ENCODE results near the gene CLOCK. TPM values are rescaled to one million over a fixed set of nuclear protein-coding genes. Genes with fewer than 3 reads are reported as not detected.

CLOCK gene
- total and polyA plus RNA-seq, 9 of the 15 experiments (the other 6 are each of a cell fraction or from before 2014, with no cell fraction given), result 3.7 to 14.4 (median 9.4) TPM

DNA sequence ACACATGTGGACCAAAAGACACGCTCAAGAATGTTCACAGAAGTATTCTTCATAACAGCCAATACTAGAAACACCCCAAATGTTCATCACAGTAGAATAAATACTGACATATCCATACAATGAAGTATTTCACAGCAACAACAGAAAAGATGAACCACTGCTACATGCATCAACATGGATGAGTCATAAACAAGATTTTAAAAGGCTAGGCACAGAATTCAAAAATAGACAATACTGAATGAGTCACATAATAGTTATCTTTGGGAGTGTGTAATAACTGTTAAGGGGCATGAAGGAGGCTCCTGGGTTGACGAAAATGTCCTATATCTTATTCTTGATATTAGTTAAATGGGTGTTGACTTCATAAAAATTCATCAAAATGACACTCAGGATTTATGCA, 43.5 kb downstream of the CLOCK start:
- DNase-seq (ENCODE audit: extremely low read depth in 1 of 4, low spot score in 3 of 4) (peak; percentile 13 to 21 (median 17)), FAIRE-seq (no peak), ATAC-seq (no peak)
- Histone ChIP-seq H3K36me3 (ENCODE audit: control insufficient read depth, insufficient read depth, low read length) (peaks cover 15% of the 10 kb centered on the region), H3K27ac (ENCODE audit: extremely low read depth, low read depth, low read length) (peak overlapping the region; percentile 54; the same call in 1 of the 3 replicates), H2AFZ (ENCODE audit: low read depth, low read length) (no peak overlapping the region), H3K4me3 (no peak overlapping the region), H3K27me3 (ENCODE audit: control insufficient read depth in 2 of 2, insufficient read depth in 2 of 2, low read length in 2 of 2) (no peaks in the 10 kb centered on the region), H3K9ac (ENCODE audit: insufficient read depth in 1 of 2, low read depth in 2 of 2, low read length in 2 of 2) (no peak overlapping the region), H4K20me1 (replicated peaks; ENCODE audit: control insufficient read depth, insufficient read depth, low read length) (no peaks in the 10 kb centered on the region), H3K9me3 (replicated peaks; ENCODE audit: control insufficient read depth, insufficient read depth, low read depth, low read length) (no peaks in the 10 kb centered on the region), H3K4me2 (ENCODE audit: insufficient read depth, low read length) (no peak overlapping the region), H3K9me1 (ENCODE audit: control insufficient read depth, insufficient read depth, low read length) (no peaks in the 10 kb centered on the region), H3K79me2 (ENCODE audit: control insufficient read depth, insufficient read depth, low read length) (peaks cover 43% of the 10 kb centered on the region), H3K4me1 (replicated peaks in 1 of 2; ENCODE audit: control insufficient read depth in 2 of 2, insufficient read depth in 2 of 2, low read length in 2 of 2) (peaks cover 4 to 18% of the 10 kb centered on the region in 2 experiments; a peak in 3 of 5 replicates)
- in situ Hi-C loops (cut with MboI) (no loop called here), intact Hi-C loops (cut with micrococcal nuclease) (no loop called here)
- POLR2A ChIA-PET, result no interaction called here
- BruUV-seq (replicated peaks), result no TSS peak
- 59% methylated on average over 2 of the region's 2 CpGs for WGBS (ENCODE audit: insufficient coverage, low coverage, missing lambda C conversion rate)
- CTCF ChIA-PET (ENCODE audit: low intra/inter-chr PET ratio), result no interaction called here
- TF ChIP-seq, protein P1, sequence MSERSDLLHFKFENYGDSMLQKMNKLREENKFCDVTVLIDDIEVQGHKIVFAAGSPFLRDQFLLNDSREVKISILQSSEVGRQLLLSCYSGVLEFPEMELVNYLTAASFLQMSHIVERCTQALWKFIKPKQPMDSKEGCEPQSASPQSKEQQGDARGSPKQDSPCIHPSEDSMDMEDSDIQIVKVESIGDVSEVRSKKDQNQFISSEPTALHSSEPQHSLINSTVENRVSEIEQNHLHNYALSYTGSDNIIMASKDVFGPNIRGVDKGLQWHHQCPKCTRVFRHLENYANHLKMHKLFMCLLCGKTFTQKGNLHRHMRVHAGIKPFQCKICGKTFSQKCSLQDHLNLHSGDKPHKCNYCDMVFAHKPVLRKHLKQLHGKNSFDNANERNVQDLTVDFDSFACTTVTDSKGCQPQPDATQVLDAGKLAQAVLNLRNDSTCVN (CRISPR knock-in tag; IDR thresholded peaks at IDR 0.05), result no peak
- TF ChIP-seq FOXM1 (IDR thresholded peaks at IDR 0.05; ENCODE audit: low read depth), result peak; percentile 89
- no peak for TF ChIP-seq FOXM1 (CRISPR knock-in tag; IDR thresholded peaks at IDR 0.05; ENCODE audit: low read depth)
- TF ChIP-seq E2F3 (CRISPR knock-in tag; IDR thresholded peaks at IDR 0.05), result no peak
- TF ChIP-seq, protein P2, sequence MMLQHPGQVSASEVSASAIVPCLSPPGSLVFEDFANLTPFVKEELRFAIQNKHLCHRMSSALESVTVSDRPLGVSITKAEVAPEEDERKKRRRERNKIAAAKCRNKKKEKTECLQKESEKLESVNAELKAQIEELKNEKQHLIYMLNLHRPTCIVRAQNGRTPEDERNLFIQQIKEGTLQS (IDR thresholded peaks at IDR 0.05), result peak; percentile 92
- TF ChIP-seq, protein P2 (CRISPR knock-in tag; conservative IDR thresholded peaks at IDR 0.05), result no peak; the same call in 1 of the 2 replicates
- TF ChIP-seq NCOA2 (IDR thresholded peaks at IDR 0.05; ENCODE audit: partially characterized antibody in 2 of 2), result peak in 1 of 2 experiments; percentile 28
- TF ChIP-seq MEF2A (IDR thresholded peaks at IDR 0.05; ENCODE audit: control insufficient read depth, low read depth, low read length), result peak; percentile 72; the same call in 1 of the 2 replicates
- peak; percentile 59 for TF ChIP-seq SMARCA4 (IDR thresholded peaks at IDR 0.05)
- TF ChIP-seq CHAMP1 (IDR thresholded peaks at IDR 0.05), result peak; percentile 48; the same call in 1 of the 2 replicates
- TF ChIP-seq, protein P3, sequence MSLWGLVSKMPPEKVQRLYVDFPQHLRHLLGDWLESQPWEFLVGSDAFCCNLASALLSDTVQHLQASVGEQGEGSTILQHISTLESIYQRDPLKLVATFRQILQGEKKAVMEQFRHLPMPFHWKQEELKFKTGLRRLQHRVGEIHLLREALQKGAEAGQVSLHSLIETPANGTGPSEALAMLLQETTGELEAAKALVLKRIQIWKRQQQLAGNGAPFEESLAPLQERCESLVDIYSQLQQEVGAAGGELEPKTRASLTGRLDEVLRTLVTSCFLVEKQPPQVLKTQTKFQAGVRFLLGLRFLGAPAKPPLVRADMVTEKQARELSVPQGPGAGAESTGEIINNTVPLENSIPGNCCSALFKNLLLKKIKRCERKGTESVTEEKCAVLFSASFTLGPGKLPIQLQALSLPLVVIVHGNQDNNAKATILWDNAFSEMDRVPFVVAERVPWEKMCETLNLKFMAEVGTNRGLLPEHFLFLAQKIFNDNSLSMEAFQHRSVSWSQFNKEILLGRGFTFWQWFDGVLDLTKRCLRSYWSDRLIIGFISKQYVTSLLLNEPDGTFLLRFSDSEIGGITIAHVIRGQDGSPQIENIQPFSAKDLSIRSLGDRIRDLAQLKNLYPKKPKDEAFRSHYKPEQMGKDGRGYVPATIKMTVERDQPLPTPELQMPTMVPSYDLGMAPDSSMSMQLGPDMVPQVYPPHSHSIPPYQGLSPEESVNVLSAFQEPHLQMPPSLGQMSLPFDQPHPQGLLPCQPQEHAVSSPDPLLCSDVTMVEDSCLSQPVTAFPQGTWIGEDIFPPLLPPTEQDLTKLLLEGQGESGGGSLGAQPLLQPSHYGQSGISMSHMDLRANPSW (CRISPR knock-in tag; IDR thresholded peaks at IDR 0.05), result no peak
- TF ChIP-seq SMARCE1 (IDR thresholded peaks at IDR 0.05), result peak; percentile 39; the same call in 1 of the 2 replicates
- peak; percentile 24; the same call in 1 of the 2 replicates for TF ChIP-seq DPF2 (IDR thresholded peaks at IDR 0.05)
- peak; percentile 83 for TF ChIP-seq MYBL2 (IDR thresholded peaks at IDR 0.05; ENCODE audit: low read depth)
- TF ChIP-seq MYBL2 (CRISPR knock-in tag; IDR thresholded peaks at IDR 0.05; ENCODE audit: borderline replicate concordance), result no peak
- TF ChIP-seq SOX6 (IDR thresholded peaks at IDR 0.05), result peak; percentile 24; the same call in 1 of the 2 replicates
- peak; percentile 24 for TF ChIP-seq FOS (IDR thresholded peaks at IDR 0.05; ENCODE audit: extremely low read depth, insufficient read length)

Data from K562 (cell line).